HG02943 (cell line): Measurements from ENCODE around the gene ALAS1.

Source experiments
- ATAC-seq: cut with Tn5 transposase; IDR thresholded peaks from one replicate; pipeline ENCODE4 v1.9.1; 2021; ENCODE audit warnings: mild to moderate bottlenecking, low read depth, moderate library complexity; ENCODE audit not compliant: unreplicated experiment

ALAS1 gene

GRCh38 chr3:52197499-52197841, 490 bp upstream of the ALAS1 start:
- no peak for ATAC-seq

GRCh38 chr3:52198643-52199608, 966 bp downstream of the ALAS1 start:
- no peak for ATAC-seq

- no peak for ATAC-seq
These were observed 3.2 kb downstream of the ALAS1 start for GRCh38 chr3:52200981-52201679.

- ATAC-seq: no peak
These were observed 4.6 kb downstream of the ALAS1 start for GRCh38 chr3:52202384-52203077.

- no peak for ATAC-seq
These were observed 5.7 kb downstream of the ALAS1 start for GRCh38 chr3:52203701-52204100.

GRCh38 chr3:52204337-52205073, 6.5 kb downstream of the ALAS1 start:
- no peak for ATAC-seq

- ATAC-seq: no peak
These were observed 7.9 kb downstream of the ALAS1 start for GRCh38 chr3:52205727-52206372.

- ATAC-seq: no peak
These were observed 10.6 kb downstream of the ALAS1 start for GRCh38 chr3:52208556-52208955.

GRCh38 chr3:52210037-52210436, 12.1 kb downstream of the ALAS1 start:
- no peak for ATAC-seq

- ATAC-seq: no peak
These were observed 12.6 kb downstream of the ALAS1 start for GRCh38 chr3:52210550-52211046.

GRCh38 chr3:52211268-52211891, 13.4 kb downstream of the ALAS1 start:
- ATAC-seq: no peak

- no peak for ATAC-seq
These were observed 15.0 kb downstream of the ALAS1 start for GRCh38 chr3:52213005-52213404.

- no peak for ATAC-seq
These were observed 15.9 kb downstream of the ALAS1 start for GRCh38 chr3:52213901-52214300.

GRCh38 chr3:52215351-52215750, 17.4 kb downstream of the ALAS1 start:
- ATAC-seq: no peak

- ATAC-seq: no peak
These were observed 18.8 kb downstream of the ALAS1 start for GRCh38 chr3:52216585-52217408.

GRCh38 chr3:52217409-52217805, 19.4 kb downstream of the ALAS1 start:
- ATAC-seq: no peak

GRCh38 chr3:52218026-52218425, 20.1 kb downstream of the ALAS1 start:
- ATAC-seq: no peak

- no peak for ATAC-seq
These were observed 20.5 kb downstream of the ALAS1 start for GRCh38 chr3:52218454-52218853.
